K562 (cell line): ENCODE data around the gene HSD3B7. TPM values are rescaled to one million over a fixed set of nuclear protein-coding genes. Genes with fewer than 3 reads are reported as not detected.

Experiments used
- ATAC-seq: fragments of 200-7000 bp; cut with Tn5 transposase; 3 replicates; pipeline ENCODE4 v1.9.1; 2020; ENCODE audit warnings: moderate library complexity
- BruUV-seq: library from RNA; stranded (reverse); fragments of 400-500 nt; replicated peaks from 2 replicates; lab custom pipeline; 2021; lab: Mats Ljungman, UMichigan
- CTCF ChIA-PET: fragments of 300-600 bp; formaldehyde crosslinking; extraction: SDS; loops from one replicate; lab custom pipeline; 2021; ENCODE audit warnings: low intra/inter-chr PET ratio; lab: Yijun Ruan, JAX
- POLR2A ChIA-PET: fragments of 300-600, 350-650 bp; sonication (Branson Sonifier 250); formaldehyde crosslinking; extraction: SDS; loops from one replicate; lab custom pipeline; 2021; ENCODE audit warnings: antibody characterized with exemption, inconsistent platforms; lab: Yijun Ruan, JAX
- DNase-seq, 4 experiments: peaks; one replicate each; pipeline versions ENCODE4 v3.0.0 to v3.0.0-alpha.2; 2011 to 2018; ENCODE audit warnings: low spot score in 3 of 4, mixed read lengths in 3 of 4; ENCODE audit errors: extremely low read depth in 1 of 4
- FAIRE-seq: peaks from 2 replicates; lab custom pipeline; 2011; peaks lifted over from hg19 to GRCh38; lab: Jason Lieb, UNC
- H2AFZ ChIP-seq: 2 replicates; pipeline ENCODE4 v1.6.0; 2011; ENCODE audit warnings: low read depth, low read length, control low read depth, inconsistent platforms
- H3K27ac ChIP-seq: fragments of 200-600 bp; 3 replicates; pipeline ENCODE4 v1.8.0; 2011; ENCODE audit warnings: low read depth, mild to moderate bottlenecking, control low read depth, inconsistent platforms, low read length, moderate library complexity, mixed read lengths; ENCODE audit errors: extremely low read depth
- H3K27me3 ChIP-seq, 2 experiments: fragments of 300-600 bp in 1 of 2; 2 replicates in 1 of 2; 3 replicates in 1 of 2; pipeline versions ENCODE4 v1.6.0 to v1.8.0; 2011; ENCODE audit warnings: inconsistent platforms in 2 of 2, low read length in 2 of 2, mild to moderate bottlenecking in 1 of 2, mixed read lengths in 1 of 2, moderate library complexity in 1 of 2; ENCODE audit not compliant: control insufficient read depth in 2 of 2, insufficient read depth in 2 of 2
- H3K36me3 ChIP-seq: fragments of 300-600 bp; 3 replicates; pipeline ENCODE4 v1.8.0; 2011; ENCODE audit warnings: mild to moderate bottlenecking, low read length, inconsistent platforms; ENCODE audit not compliant: control insufficient read depth, insufficient read depth
- H3K4me1 ChIP-seq, 2 experiments: fragments of 200-600 bp in 1 of 2; replicated peaks in 1 of 2; 2 replicates in 1 of 2; 3 replicates in 1 of 2; pipeline versions ENCODE4 v1.5.1 to v1.8.0; 2011; ENCODE audit warnings: inconsistent platforms in 2 of 2, low read length in 2 of 2, mild to moderate bottlenecking in 1 of 2, mixed read lengths in 1 of 2, moderate library complexity in 1 of 2; ENCODE audit not compliant: control insufficient read depth in 2 of 2, insufficient read depth in 2 of 2
- H3K4me2 ChIP-seq: 2 replicates; pipeline ENCODE4 v1.6.1; 2011; ENCODE audit warnings: low read length, control low read depth, inconsistent platforms, mixed read lengths; ENCODE audit not compliant: insufficient read depth
- H3K4me3 ChIP-seq: fragments of 200-600 bp; sonication (generic), shearing (Covaris generic); 2 replicates; pipeline ENCODE4 v1.5.1; 2016; ENCODE audit warnings: control low read depth, inconsistent platforms
- H3K79me2 ChIP-seq: fragments of 200-600 bp; 3 replicates; pipeline ENCODE4 v1.8.0; 2011; ENCODE audit warnings: low read length, inconsistent platforms; ENCODE audit not compliant: control insufficient read depth, insufficient read depth
- H3K9ac ChIP-seq, 2 experiments: 2 replicates each; pipeline versions ENCODE4 v1.6.0 to v1.6.1; 2011; ENCODE audit warnings: low read depth in 2 of 2, low read length in 2 of 2, control low read depth in 1 of 2, inconsistent platforms in 1 of 2, mild to moderate bottlenecking in 1 of 2, mixed read lengths in 1 of 2; ENCODE audit not compliant: insufficient read depth in 1 of 2
- H3K9me1 ChIP-seq: one replicate; pipeline ENCODE4 v1.6.0; 2011; ENCODE audit warnings: inconsistent platforms, mild to moderate bottlenecking, low read length, moderate library complexity; ENCODE audit not compliant: control insufficient read depth, insufficient read depth
- H3K9me3 ChIP-seq: replicated peaks from 2 replicates; pipeline ENCODE4 v1.5.1; 2011; ENCODE audit warnings: low read depth, low read length, inconsistent platforms; ENCODE audit not compliant: control insufficient read depth, insufficient read depth
- H4K20me1 ChIP-seq: replicated peaks from 2 replicates; pipeline ENCODE4 v1.6.1; 2011; ENCODE audit warnings: low read length, inconsistent platforms, mixed read lengths; ENCODE audit not compliant: control insufficient read depth, insufficient read depth
- ATF3 ChIP-seq, 2 experiments: fragments of 450-650 bp in 1 of 2; sonication (generic) in 1 of 2; formaldehyde crosslinking in 1 of 2; IDR thresholded peaks in 1 of 2; conservative IDR thresholded peaks in 1 of 2; 2 replicates each; pipeline versions ENCODE4 v1.6.1 to v1.8.1; 2016 to 2023; ENCODE audit warnings: mild to moderate bottlenecking in 2 of 2, moderate library complexity in 2 of 2, inconsistent platforms in 1 of 2, missing genetic modification reagents in 1 of 2
- COPS2 ChIP-seq: fragments of 450-650 bp; conservative IDR thresholded peaks from 2 replicates; pipeline ENCODE4 v1.6.1; 2016; ENCODE audit warnings: mild to moderate bottlenecking, moderate library complexity
- HMGN3 ChIP-seq: IDR thresholded peaks from 2 replicates; pipeline ENCODE4 v1.6.1; 2011; ENCODE audit warnings: borderline replicate concordance, low read depth, mild to moderate bottlenecking, mixed read lengths, low read length; ENCODE audit not compliant: insufficient read length; ENCODE audit errors: extremely low read depth
- L3MBTL2 ChIP-seq: fragments of 450-650 bp; IDR thresholded peaks from 2 replicates; pipeline ENCODE4 v1.6.1; 2016; ENCODE audit warnings: mild to moderate bottlenecking, moderate library complexity
- RAD21 ChIP-seq, 2 experiments: fragments of 250-450 bp in 1 of 2; fragments of 450-650 bp in 1 of 2; sonication (Bioruptor Pico) in 1 of 2; formaldehyde crosslinking in 1 of 2; IDR thresholded peaks in 1 of 2; conservative IDR thresholded peaks in 1 of 2; 2 replicates each; pipeline versions ENCODE4 v1.4.0 to v1.8.0; 2020 to 2022; ENCODE audit warnings: mild to moderate bottlenecking in 2 of 2, moderate library complexity in 1 of 2
- RBFOX2 ChIP-seq: fragments of 200-400 bp; formaldehyde crosslinking; IDR thresholded peaks from 2 replicates; pipeline ENCODE4 v1.6.1; 2017; ENCODE audit warnings: low read depth, mild to moderate bottlenecking, low read length, moderate library complexity
- SUPT5H ChIP-seq: fragments of 450-650 bp; IDR thresholded peaks from 2 replicates; pipeline ENCODE4 v1.6.1; 2016
- ZNF263 ChIP-seq: sonication (generic); formaldehyde crosslinking; IDR thresholded peaks from 2 replicates; pipeline ENCODE4 v1.8.0; 2022; ENCODE audit warnings: mild to moderate bottlenecking, missing genetic modification reagents, borderline replicate concordance
- ZNF785 ChIP-seq: fragments of 250-450 bp; sonication (Bioruptor Pico); IDR thresholded peaks from 2 replicates; pipeline ENCODE4 v1.4.0; 2020; ENCODE audit warnings: mild to moderate bottlenecking
- WGBS: fragments of 100-300 bp; shearing (Covaris generic); methylation state at CpG from one replicate; pipeline ENCODE4 v1.1.6; 2016; ENCODE audit warnings: low coverage, mixed read lengths; ENCODE audit not compliant: insufficient coverage; ENCODE audit errors: missing lambda C conversion rate; 5-methylcytosine and 5-hydroxymethylcytosine counted together
- in situ Hi-C: fragments of 300-500 bp; cut with MboI; formaldehyde crosslinking; loops from 4 replicates; pipeline ENCODE4 v1.15.0; 2018; ENCODE audit warnings: inconsistent platforms, mixed read lengths
- intact Hi-C: fragments of 100-400 bp; cut with micrococcal nuclease; formaldehyde crosslinking; loops from 2 replicates; pipeline ENCODE4 v1.14.2; 2022
- polyA plus RNA-seq, 8 experiments: library from polyadenylated mRNA; depleted of rRNA in 4 of 8; stranded (reverse) in 5 of 8; unstranded in 3 of 8; fragments of >200 nt; fragmentation: Nextera tagmentation in 2 of 8; fragmentation: Illumina TruSeq in 1 of 8; extraction: Ambion mirVana in 2 of 8; extraction: Trizol in 1 of 8; gene quantifications; 2 replicates each; pipeline versions ENCODE4 v1.2.1 to v1.2.3, GENCODE V29; 2011 to 2014; ENCODE audit warnings: inconsistent platforms in 1 of 8, missing spikeins in 1 of 8
- total RNA-seq, 7 experiments: library from RNA; depleted of rRNA in 6 of 7; stranded (reverse); fragments of >200 nt in 6 of 7; fragmentation: Illumina TruSeq in 2 of 7; extraction: Trizol in 2 of 7; gene quantifications; 2 replicates each; pipeline versions ENCODE4 v1.2.1 to v1.2.3, GENCODE V29; 2011 to 2021; ENCODE audit warnings: low replicate concordance in 1 of 7
- TF ChIP-seq, protein P1 (sequence below): sonication (generic); formaldehyde crosslinking; IDR thresholded peaks from 2 replicates; pipeline ENCODE4 v1.8.1; 2023; ENCODE audit warnings: mild to moderate bottlenecking, missing genetic modification reagents

Gene HSD3B7
- total and polyA plus RNA-seq, 9 of the 15 experiments (the other 6 are each of a cell fraction or from before 2014, with no cell fraction given), result 5.4 to 49.1 (median 23.0) TPM

GRCh38 chr16:30976486-30976885, 8.5 kb upstream of the HSD3B7 start:
- FAIRE-seq, result peak; percentile 19
- H3K27ac ChIP-seq, result no peak overlapping the region
- CTCF ChIA-PET, result no interaction called here
- no peak overlapping the region for H3K4me3 ChIP-seq
- WGBS, result 69% methylated on average over 2 of the region's 4 CpGs
- POLR2A ChIA-PET, result interaction anchor here (0.6 kb wide), 1 partner anchor 313 kb away, joined by 4 read pairs; no protein-coding TSS in a partner anchor
- in situ Hi-C loops, result loop anchor here (25.0 kb wide), 1 partner anchor 461 kb away; the partner anchor contains the start of genes COX6A2 and ZNF843
- peaks cover 94% of the 10 kb centered on the region for H3K36me3 ChIP-seq
- no peaks in the 10 kb centered on the region for H3K9me1 ChIP-seq
- H3K27me3 ChIP-seq, result no peaks in the 10 kb centered on the region
- intact Hi-C loops, result no loop called here
- peaks cover 8 to 36% of the 10 kb centered on the region in 2 experiments; a peak in 4 of 5 replicates for H3K4me1 ChIP-seq
- H4K20me1 ChIP-seq, result peaks cover 5% of the 10 kb centered on the region; the same call in 1 of the 2 replicates
- no peak overlapping the region for H3K4me2 ChIP-seq
- no peak overlapping the region; a peak in 1 of 4 replicates for H3K9ac ChIP-seq
- no peak overlapping the region for H2AFZ ChIP-seq
- BruUV-seq, result no TSS peak
- no peaks in the 10 kb centered on the region for H3K9me3 ChIP-seq
- 0 out of 3 replicates have a peak, but pooled peaks cover 4% of the 10 kb centered on the region for H3K79me2 ChIP-seq
- no peak for ATAC-seq
- TF ChIP-seq SUPT5H, result 0 out of 2 replicates have a peak, but pooled peaks have one; percentile 22
- TF ChIP-seq ZNF785 (CRISPR knock-in tag), result no peak
- DNase-seq, result no peak

GRCh38 chr16:30977502-30977901, 7.5 kb upstream of the HSD3B7 start:
- FAIRE-seq (no peak), DNase-seq (peak; percentile 48 to 64 (median 58)), ATAC-seq (peak; percentile 68)
- Histone ChIP-seq H3K27me3 (no peaks in the 10 kb centered on the region), H4K20me1 (peaks cover 5% of the 10 kb centered on the region; the same call in 1 of the 2 replicates), H2AFZ (no peak overlapping the region), H3K4me2 (no peak overlapping the region), H3K27ac (no peak overlapping the region), H3K9me1 (no peaks in the 10 kb centered on the region), H3K36me3 (peaks cover 90% of the 10 kb centered on the region; the same call in 2 of the 3 replicates), H3K9me3 (no peaks in the 10 kb centered on the region), H3K4me3 (no peak overlapping the region), H3K79me2 (0 out of 3 replicates have a peak, but pooled peaks cover 4% of the 10 kb centered on the region), H3K4me1 (peaks cover 8 to 36% of the 10 kb centered on the region in 2 experiments; a peak in 4 of 5 replicates), H3K9ac (peak overlapping the region in 1 of 2 experiments; percentile 20; a peak in 1 of 4 replicates)
- no TSS peak for BruUV-seq
- intact Hi-C loops (no loop called here), in situ Hi-C loops (loop anchor here (25.0 kb wide), 1 partner anchor 460 kb away; the partner anchor contains the start of genes COX6A2 and ZNF843)
- CTCF ChIA-PET, result no interaction called here
- WGBS, result 81% methylated on average over 13 of the region's 17 CpGs
- POLR2A ChIA-PET, result interaction anchor here (0.5 to 1.8 kb wide), 5 partner anchors 13 to 203 kb away, joined by 3 to 4 read pairs (median 3); partner anchors contain the start of gene FUS
- peak; percentile 41 for TF ChIP-seq HMGN3
- peak; percentile 33; the same call in 1 of the 2 replicates for TF ChIP-seq ZNF263 (CRISPR knock-in tag)
- TF ChIP-seq RAD21 (CRISPR knock-in tag; conservative IDR thresholded peaks at IDR 0.05 in 1 of 2, IDR thresholded peaks at IDR 0.05 in 1 of 2), result peak in 1 of 2 experiments; percentile 42; a peak in 2 of 4 replicates
- TF ChIP-seq RBFOX2, result peak; percentile 34
- no peak for TF ChIP-seq L3MBTL2
- TF ChIP-seq COPS2, result no peak
- TF ChIP-seq, protein P1, sequence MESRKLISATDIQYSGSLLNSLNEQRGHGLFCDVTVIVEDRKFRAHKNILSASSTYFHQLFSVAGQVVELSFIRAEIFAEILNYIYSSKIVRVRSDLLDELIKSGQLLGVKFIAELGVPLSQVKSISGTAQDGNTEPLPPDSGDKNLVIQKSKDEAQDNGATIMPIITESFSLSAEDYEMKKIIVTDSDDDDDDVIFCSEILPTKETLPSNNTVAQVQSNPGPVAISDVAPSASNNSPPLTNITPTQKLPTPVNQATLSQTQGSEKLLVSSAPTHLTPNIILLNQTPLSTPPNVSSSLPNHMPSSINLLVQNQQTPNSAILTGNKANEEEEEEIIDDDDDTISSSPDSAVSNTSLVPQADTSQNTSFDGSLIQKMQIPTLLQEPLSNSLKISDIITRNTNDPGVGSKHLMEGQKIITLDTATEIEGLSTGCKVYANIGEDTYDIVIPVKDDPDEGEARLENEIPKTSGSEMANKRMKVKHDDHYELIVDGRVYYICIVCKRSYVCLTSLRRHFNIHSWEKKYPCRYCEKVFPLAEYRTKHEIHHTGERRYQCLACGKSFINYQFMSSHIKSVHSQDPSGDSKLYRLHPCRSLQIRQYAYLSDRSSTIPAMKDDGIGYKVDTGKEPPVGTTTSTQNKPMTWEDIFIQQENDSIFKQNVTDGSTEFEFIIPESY (CRISPR knock-in tag), result peak; percentile 99
- TF ChIP-seq ATF3 (IDR thresholded peaks at IDR 0.05), result peak; percentile 51
- TF ChIP-seq ATF3 (CRISPR knock-in tag; conservative IDR thresholded peaks at IDR 0.05), result no peak
